HepG2 (cell line): ENCODE measurements around the gene EIF4E1B. TPM values are rescaled to one million over a fixed set of nuclear protein-coding genes. Genes with fewer than 3 reads are reported as not detected.

Source experiments
- ATAC-seq: fragments of 200-7000 bp; cut with Tn5 transposase; 3 replicates; pipeline ENCODE4 v1.9.1; 2020; ENCODE audit warnings: mild to moderate bottlenecking, moderate library complexity
- BruUV-seq: library from RNA; stranded (reverse); fragments of 400-500 nt; replicated peaks from 2 replicates; lab custom pipeline; 2021; lab: Mats Ljungman, UMichigan
- CTCF ChIA-PET: fragments of 300-600 bp; formaldehyde crosslinking; extraction: SDS; loops from one replicate; lab custom pipeline; 2021; ENCODE audit warnings: low total read pairs, inconsistent platforms, low intra/inter-chr PET ratio; lab: Yijun Ruan, JAX
- POLR2A ChIA-PET: fragments of 350-600 bp; sonication (Branson Sonifier 250); formaldehyde crosslinking; loops from one replicate; lab custom pipeline; 2020; ENCODE audit warnings: antibody characterized with exemption, inconsistent platforms; lab: Yijun Ruan, JAX
- DNase-seq: peaks from one replicate; pipeline ENCODE4 v3.0.0-alpha.2; 2015; ENCODE audit warnings: low spot score
- FAIRE-seq: peaks from 3 replicates; lab custom pipeline; 2011; peaks lifted over from hg19 to GRCh38; lab: Jason Lieb, UNC
- H2AFZ ChIP-seq: one replicate; pipeline ENCODE4 v1.6.1; 2011; ENCODE audit warnings: low read length, inconsistent platforms
- H3K27ac ChIP-seq: fragments of 300-600 bp; 3 replicates; pipeline ENCODE4 v1.8.0; 2011; ENCODE audit warnings: mixed run types, mild to moderate bottlenecking, mixed read lengths, low read length, inconsistent platforms; ENCODE audit not compliant: insufficient read depth; ENCODE audit errors: extremely low read length
- H3K27me3 ChIP-seq, 2 experiments: fragments of 200-600 bp in 1 of 2; 2 replicates in 1 of 2; 3 replicates in 1 of 2; pipeline versions ENCODE4 v1.6.0 to v1.8.0; 2011; ENCODE audit warnings: low read length in 2 of 2, mild to moderate bottlenecking in 2 of 2, moderate library complexity in 2 of 2, inconsistent platforms in 1 of 2; ENCODE audit not compliant: insufficient read depth in 2 of 2, control insufficient read depth in 1 of 2
- H3K36me3 ChIP-seq, 2 experiments: fragments of 200-600 bp in 1 of 2; replicated peaks in 1 of 2; 2 replicates in 1 of 2; 3 replicates in 1 of 2; pipeline versions ENCODE4 v1.5.1 to v1.8.0; 2011; ENCODE audit warnings: low read length in 2 of 2, inconsistent platforms in 1 of 2; ENCODE audit not compliant: insufficient read depth in 2 of 2, control insufficient read depth in 1 of 2
- H3K4me1 ChIP-seq: 2 replicates; pipeline ENCODE4 v1.5.1; 2012; ENCODE audit warnings: low read length, inconsistent platforms; ENCODE audit not compliant: insufficient read depth
- H3K4me2 ChIP-seq: 2 replicates; pipeline ENCODE4 v1.6.0; 2011; ENCODE audit warnings: low read depth, low read length, inconsistent platforms
- H3K4me3 ChIP-seq, 3 experiments: fragments of 200-600 bp in 1 of 3; sonication (generic), shearing (Covaris generic) in 1 of 3; replicated peaks in 1 of 3; 2 replicates each; pipeline ENCODE4 v1.5.1; 2011 to 2016; ENCODE audit warnings: low read length in 3 of 3, inconsistent platforms in 2 of 3, low read depth in 2 of 3, mild to moderate bottlenecking in 2 of 3, control low read depth in 1 of 3, mixed read lengths in 1 of 3; ENCODE audit not compliant: insufficient read depth in 1 of 3
- H3K79me2 ChIP-seq: one replicate; pipeline ENCODE4 v1.6.1; 2011; ENCODE audit warnings: low read length, inconsistent platforms; ENCODE audit not compliant: insufficient read depth
- H3K9ac ChIP-seq: 2 replicates; pipeline ENCODE4 v1.6.0; 2011; ENCODE audit warnings: mild to moderate bottlenecking, low read depth, low read length, inconsistent platforms; ENCODE audit not compliant: insufficient read depth
- H3K9me3 ChIP-seq: 2 replicates; pipeline ENCODE4 v1.5.1; 2012; ENCODE audit warnings: mild to moderate bottlenecking, low read length
- H4K20me1 ChIP-seq: 2 replicates; pipeline ENCODE4 v1.6.0; 2011; ENCODE audit warnings: inconsistent platforms, mild to moderate bottlenecking, low read length, moderate library complexity; ENCODE audit not compliant: insufficient read depth
- TSC22D2 ChIP-seq: sonication (generic); formaldehyde crosslinking; IDR thresholded peaks from 2 replicates; pipeline ENCODE4 v1.5.1; 2020; ENCODE audit warnings: missing genetic modification reagents, mild to moderate bottlenecking, borderline replicate concordance
- ZBTB26 ChIP-seq: IDR thresholded peaks from 2 replicates; pipeline ENCODE4 v1.6.1; 2016; ENCODE audit warnings: missing compliant biosample characterization, missing genetic modification reagents, borderline replicate concordance
- ZNF318 ChIP-seq: sonication (generic); formaldehyde crosslinking; IDR thresholded peaks from 2 replicates; pipeline ENCODE4 v1.4.0; 2020; ENCODE audit warnings: mild to moderate bottlenecking, missing genetic modification reagents
- ZNF33A ChIP-seq: sonication (generic); formaldehyde crosslinking; IDR thresholded peaks from 2 replicates; pipeline ENCODE4 v1.5.1; 2020; ENCODE audit warnings: missing genetic modification reagents, mild to moderate bottlenecking, moderate library complexity, borderline replicate concordance
- ZNF558 ChIP-seq: sonication (generic); formaldehyde crosslinking; IDR thresholded peaks from 2 replicates; pipeline ENCODE4 v1.9.0; 2022; ENCODE audit warnings: mild to moderate bottlenecking, missing genetic modification reagents, borderline replicate concordance
- ZNF768 ChIP-seq: sonication (generic); formaldehyde crosslinking; IDR thresholded peaks from 2 replicates; pipeline ENCODE4 v1.4.0; 2020; ENCODE audit warnings: missing genetic modification reagents
- WGBS: methylation state at CpG from one replicate; pipeline ENCODE4 v1.1.6; 2017; ENCODE audit warnings: low lambda C conversion rate; 5-methylcytosine and 5-hydroxymethylcytosine counted together
- in situ Hi-C: cut with HindIII; loops from 2 replicates; pipeline ENCODE4 v1.10.0; 2017; ENCODE audit warnings: low pct_unique_long_range_greater_than_20kb; ENCODE audit not compliant: extremely low pct_ligation_motif_present
- intact Hi-C: fragments of 100-400 bp; cut with micrococcal nuclease; formaldehyde crosslinking; loops from one replicate; pipeline ENCODE4 v1.10.0; 2022; ENCODE audit not compliant: unreplicated experiment
- polyA plus RNA-seq, 8 experiments: library from polyadenylated mRNA; depleted of rRNA in 3 of 8; stranded (reverse) in 7 of 8; unstranded in 1 of 8; fragments of >200 nt; fragmentation: Illumina TruSeq in 4 of 8; extraction: Trizol in 4 of 8; gene quantifications; 2 replicates each; pipeline versions ENCODE4 v1.2.1 to v1.2.3, GENCODE V29; 2011 to 2016; ENCODE audit warnings: low read depth in 4 of 8, missing spikeins in 1 of 8, mixed read lengths in 1 of 8; ENCODE audit not compliant: insufficient read depth in 1 of 8
- total RNA-seq, 5 experiments: library from RNA; depleted of rRNA; stranded (reverse); fragments of >200 nt; fragmentation: Illumina TruSeq; extraction: Trizol; gene quantifications; 2 replicates each; pipeline ENCODE4 v1.2.3, GENCODE V29; 2016; ENCODE audit warnings: low read depth in 1 of 5
- TF ChIP-seq, protein P1 (sequence below): IDR thresholded peaks from 2 replicates; pipeline ENCODE4 v1.4.0; 2020; ENCODE audit warnings: mild to moderate bottlenecking, missing genetic modification reagents
- TF ChIP-seq, protein P2 (sequence below): sonication (generic); formaldehyde crosslinking; IDR thresholded peaks from 2 replicates; pipeline ENCODE4 v1.5.1; 2020; ENCODE audit warnings: missing genetic modification reagents, mild to moderate bottlenecking, borderline replicate concordance

EIF4E1B gene
- total and polyA plus RNA-seq, 2 of the 13 experiments (the other 11 are each of a cell fraction or from before 2014, with no cell fraction given), result not detected

GRCh38 chr5:176633598-176633997 is 3.1 kb downstream of the EIF4E1B start:
- H4K20me1 ChIP-seq, result no peaks in the 10 kb centered on the region
- FAIRE-seq, result no peak
- no TSS peak for BruUV-seq
- in situ Hi-C loops, result no loop called here
- H2AFZ ChIP-seq, result no peak overlapping the region
- H3K9me3 ChIP-seq, result no peaks in the 10 kb centered on the region
- no peak for ATAC-seq
- H3K36me3 ChIP-seq, result no peaks in the 10 kb centered on the region
- DNase-seq, result no peak
- ChIA-PET CTCF (no interaction called here), POLR2A (interaction anchor here (1.8 kb wide), 1 partner anchor 13 kb away, joined by 5 read pairs; the partner anchor contains the start of gene TSPAN17)
- no peak overlapping the region for H3K27ac ChIP-seq
- intact Hi-C loops, result no loop called here
- 8% methylated on average over 6 of the region's 6 CpGs for WGBS
- H3K4me3 ChIP-seq, result no peak overlapping the region
- H3K4me1 ChIP-seq, result peaks cover 20% of the 10 kb centered on the region
- H3K9ac ChIP-seq, result no peak overlapping the region
- H3K27me3 ChIP-seq, result peaks cover 7 to 74% of the 10 kb centered on the region in 2 experiments
- H3K4me2 ChIP-seq, result no peak overlapping the region
- no peaks in the 10 kb centered on the region for H3K79me2 ChIP-seq
- TF ChIP-seq ZNF318 (CRISPR knock-in tag), result no peak
- no peak for TF ChIP-seq ZNF33A (CRISPR knock-in tag)
- no peak for TF ChIP-seq ZBTB26 (CRISPR knock-in tag)
- TF ChIP-seq ZNF558 (CRISPR knock-in tag), result no peak
- no peak for TF ChIP-seq TSC22D2 (CRISPR knock-in tag)
- TF ChIP-seq, protein P1, sequence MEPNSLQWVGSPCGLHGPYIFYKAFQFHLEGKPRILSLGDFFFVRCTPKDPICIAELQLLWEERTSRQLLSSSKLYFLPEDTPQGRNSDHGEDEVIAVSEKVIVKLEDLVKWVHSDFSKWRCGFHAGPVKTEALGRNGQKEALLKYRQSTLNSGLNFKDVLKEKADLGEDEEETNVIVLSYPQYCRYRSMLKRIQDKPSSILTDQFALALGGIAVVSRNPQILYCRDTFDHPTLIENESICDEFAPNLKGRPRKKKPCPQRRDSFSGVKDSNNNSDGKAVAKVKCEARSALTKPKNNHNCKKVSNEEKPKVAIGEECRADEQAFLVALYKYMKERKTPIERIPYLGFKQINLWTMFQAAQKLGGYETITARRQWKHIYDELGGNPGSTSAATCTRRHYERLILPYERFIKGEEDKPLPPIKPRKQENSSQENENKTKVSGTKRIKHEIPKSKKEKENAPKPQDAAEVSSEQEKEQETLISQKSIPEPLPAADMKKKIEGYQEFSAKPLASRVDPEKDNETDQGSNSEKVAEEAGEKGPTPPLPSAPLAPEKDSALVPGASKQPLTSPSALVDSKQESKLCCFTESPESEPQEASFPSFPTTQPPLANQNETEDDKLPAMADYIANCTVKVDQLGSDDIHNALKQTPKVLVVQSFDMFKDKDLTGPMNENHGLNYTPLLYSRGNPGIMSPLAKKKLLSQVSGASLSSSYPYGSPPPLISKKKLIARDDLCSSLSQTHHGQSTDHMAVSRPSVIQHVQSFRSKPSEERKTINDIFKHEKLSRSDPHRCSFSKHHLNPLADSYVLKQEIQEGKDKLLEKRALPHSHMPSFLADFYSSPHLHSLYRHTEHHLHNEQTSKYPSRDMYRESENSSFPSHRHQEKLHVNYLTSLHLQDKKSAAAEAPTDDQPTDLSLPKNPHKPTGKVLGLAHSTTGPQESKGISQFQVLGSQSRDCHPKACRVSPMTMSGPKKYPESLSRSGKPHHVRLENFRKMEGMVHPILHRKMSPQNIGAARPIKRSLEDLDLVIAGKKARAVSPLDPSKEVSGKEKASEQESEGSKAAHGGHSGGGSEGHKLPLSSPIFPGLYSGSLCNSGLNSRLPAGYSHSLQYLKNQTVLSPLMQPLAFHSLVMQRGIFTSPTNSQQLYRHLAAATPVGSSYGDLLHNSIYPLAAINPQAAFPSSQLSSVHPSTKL (CRISPR knock-in tag), result no peak
- TF ChIP-seq ZNF768 (CRISPR knock-in tag), result no peak
- TF ChIP-seq, protein P2, sequence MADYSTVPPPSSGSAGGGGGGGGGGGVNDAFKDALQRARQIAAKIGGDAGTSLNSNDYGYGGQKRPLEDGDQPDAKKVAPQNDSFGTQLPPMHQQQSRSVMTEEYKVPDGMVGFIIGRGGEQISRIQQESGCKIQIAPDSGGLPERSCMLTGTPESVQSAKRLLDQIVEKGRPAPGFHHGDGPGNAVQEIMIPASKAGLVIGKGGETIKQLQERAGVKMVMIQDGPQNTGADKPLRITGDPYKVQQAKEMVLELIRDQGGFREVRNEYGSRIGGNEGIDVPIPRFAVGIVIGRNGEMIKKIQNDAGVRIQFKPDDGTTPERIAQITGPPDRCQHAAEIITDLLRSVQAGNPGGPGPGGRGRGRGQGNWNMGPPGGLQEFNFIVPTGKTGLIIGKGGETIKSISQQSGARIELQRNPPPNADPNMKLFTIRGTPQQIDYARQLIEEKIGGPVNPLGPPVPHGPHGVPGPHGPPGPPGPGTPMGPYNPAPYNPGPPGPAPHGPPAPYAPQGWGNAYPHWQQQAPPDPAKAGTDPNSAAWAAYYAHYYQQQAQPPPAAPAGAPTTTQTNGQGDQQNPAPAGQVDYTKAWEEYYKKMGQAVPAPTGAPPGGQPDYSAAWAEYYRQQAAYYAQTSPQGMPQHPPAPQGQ (CRISPR knock-in tag), result no peak
